HG02970 (cell line): ENCODE data around the gene GNAZ.
"Not testable (repeated sequence)": the region's sequence is repeated elsewhere in the genome, so short reads cannot be mapped to it uniquely, and the experiment has no call there.

Experiments used
- ATAC-seq: cut with Tn5 transposase; IDR thresholded peaks from one replicate; pipeline ENCODE4 v1.9.1; 2021; ENCODE audit warnings: mild to moderate bottlenecking, moderate library complexity, moderate number of reproducible peaks; ENCODE audit not compliant: unreplicated experiment, low FRiP score

Gene GNAZ

GRCh38 chr22:23042179-23042578 lies 28.1 kb upstream of the GNAZ start:
- no peak for ATAC-seq

GRCh38 chr22:23044570-23044969 lies 25.7 kb upstream of the GNAZ start:
- ATAC-seq, result no peak

GRCh38 chr22:23045461-23045860 lies 24.9 kb upstream of the GNAZ start:
- ATAC-seq, result no peak

GRCh38 chr22:23047265-23047664 lies 23.1 kb upstream of the GNAZ start:
- ATAC-seq, result no peak

- no peak for ATAC-seq
Measured at GRCh38 chr22:23047742-23048141, 22.6 kb upstream of the GNAZ start.

GRCh38 chr22:23050546-23050945 lies 19.8 kb upstream of the GNAZ start:
- not testable (repeated sequence) for ATAC-seq

- ATAC-seq, result no peak
Measured at GRCh38 chr22:23053051-23053707, 17.1 kb upstream of the GNAZ start.

GRCh38 chr22:23053912-23054530 lies 16.3 kb upstream of the GNAZ start:
- ATAC-seq, result no peak

GRCh38 chr22:23054531-23055257 lies 15.6 kb upstream of the GNAZ start:
- no peak for ATAC-seq

GRCh38 chr22:23055449-23056179 lies 14.7 kb upstream of the GNAZ start:
- ATAC-seq, result no peak

GRCh38 chr22:23057331-23057730 lies 13.0 kb upstream of the GNAZ start:
- ATAC-seq, result no peak

- ATAC-seq, result no peak
Measured at GRCh38 chr22:23058063-23058462, 12.3 kb upstream of the GNAZ start.

- no peak for ATAC-seq
Measured at GRCh38 chr22:23058481-23059283, 11.6 kb upstream of the GNAZ start.

- ATAC-seq, result no peak
Measured at GRCh38 chr22:23059284-23059948, 10.9 kb upstream of the GNAZ start.

- no peak for ATAC-seq
Measured at GRCh38 chr22:23060612-23061400, 9.5 kb upstream of the GNAZ start.

GRCh38 chr22:23061471-23062280 lies 8.6 kb upstream of the GNAZ start:
- no peak for ATAC-seq

- no peak for ATAC-seq
Measured at GRCh38 chr22:23062616-23063538, 7.4 kb upstream of the GNAZ start.
